Measurements from ENCODE around the gene CXCL9.
"Not testable (repeated sequence)": the region's sequence is repeated elsewhere in the genome, so short reads cannot be mapped to it uniquely, and the experiment has no call there.

The CXCL9 gene

GRCh38 chr4:75980576-75980975 lies 26.7 kb downstream of the CXCL9 start:
- no peak overlapping the region for H3K27ac ChIP-seq
- H3K9me3 ChIP-seq (ENCODE audit: severe bottlenecking): no peaks in the 10 kb centered on the region
- no peaks in the 10 kb centered on the region for H3K27me3 ChIP-seq (ENCODE audit: insufficient read depth, low read depth, severe bottlenecking)
- no peak for DNase-seq
- TF ChIP-seq CTCF (IDR thresholded peaks at IDR 0.05; ENCODE audit: low read depth, low read length): no peak
- no peak overlapping the region for H3K4me3 ChIP-seq (ENCODE audit: low read depth, low read length)
- peaks cover 45% of the 10 kb centered on the region for H3K36me3 ChIP-seq

GRCh38 chr4:75976177-75976576 lies 31.1 kb downstream of the CXCL9 start:
- peaks cover 57% of the 10 kb centered on the region for H3K36me3 ChIP-seq
- H3K4me3 ChIP-seq (ENCODE audit: low read depth, low read length): no peak overlapping the region
- H3K27ac ChIP-seq: no peak overlapping the region
- H3K9me3 ChIP-seq (ENCODE audit: severe bottlenecking): no peaks in the 10 kb centered on the region
- no peak for TF ChIP-seq CTCF (IDR thresholded peaks at IDR 0.05; ENCODE audit: low read depth, low read length)
- H3K27me3 ChIP-seq (ENCODE audit: insufficient read depth, low read depth, severe bottlenecking): no peaks in the 10 kb centered on the region
- no peak for DNase-seq

- no peak for DNase-seq
- no peak overlapping the region for H3K4me3 ChIP-seq (ENCODE audit: low read depth, low read length)
- no peaks in the 10 kb centered on the region for H3K27me3 ChIP-seq (ENCODE audit: insufficient read depth, low read depth, severe bottlenecking)
- no peak overlapping the region for H3K27ac ChIP-seq
- no peak for TF ChIP-seq CTCF (IDR thresholded peaks at IDR 0.05; ENCODE audit: low read depth, low read length)
- peaks cover 63% of the 10 kb centered on the region for H3K36me3 ChIP-seq
- H3K9me3 ChIP-seq (ENCODE audit: severe bottlenecking): no peaks in the 10 kb centered on the region
Observed at GRCh38 chr4:75973766-75974165, 33.5 kb downstream of the CXCL9 start.

GRCh38 chr4:75968084-75968483 lies 39.2 kb downstream of the CXCL9 start:
- no peak for TF ChIP-seq CTCF (IDR thresholded peaks at IDR 0.05; ENCODE audit: low read depth, low read length)

GRCh38 chr4:75963558-75963957 lies 43.8 kb downstream of the CXCL9 start:
- H3K4me3 ChIP-seq (ENCODE audit: low read depth, low read length): no peak overlapping the region
- H3K36me3 ChIP-seq: peaks cover 81% of the 10 kb centered on the region
- DNase-seq: no peak
- no peak overlapping the region for H3K27ac ChIP-seq
- no peaks in the 10 kb centered on the region for H3K27me3 ChIP-seq (ENCODE audit: insufficient read depth, low read depth, severe bottlenecking)
- peaks cover 2% of the 10 kb centered on the region for H3K9me3 ChIP-seq (ENCODE audit: severe bottlenecking)
- TF ChIP-seq CTCF (IDR thresholded peaks at IDR 0.05; ENCODE audit: low read depth, low read length): no peak

More at GRCh38 chr4:75968084-75968483, 39.2 kb downstream of the CXCL9 start:
- Histone ChIP-seq H3K9me3 (ENCODE audit: severe bottlenecking) (peaks cover 2% of the 10 kb centered on the region), H3K27me3 (ENCODE audit: insufficient read depth, low read depth, severe bottlenecking) (no peaks in the 10 kb centered on the region), H3K36me3 (peaks cover 78% of the 10 kb centered on the region), H3K4me3 (ENCODE audit: low read depth, low read length) (no peak overlapping the region), H3K27ac (no peak overlapping the region)
- DNase-seq: no peak

- not testable (repeated sequence) for H3K27me3 ChIP-seq (ENCODE audit: insufficient read depth, low read depth, severe bottlenecking); H3K9me3 ChIP-seq (ENCODE audit: severe bottlenecking); DNase-seq; H3K27ac ChIP-seq; H3K4me3 ChIP-seq (ENCODE audit: low read depth, low read length)
- H3K36me3 ChIP-seq: peaks cover 82% of the 10 kb centered on the region
Observed at GRCh38 chr4:75962072-75962471, 45.2 kb downstream of the CXCL9 start.

GRCh38 chr4:75958546-75958945 lies 48.8 kb downstream of the CXCL9 start:
- not testable (repeated sequence) for H3K27me3 ChIP-seq (ENCODE audit: insufficient read depth, low read depth, severe bottlenecking); DNase-seq; H3K4me3 ChIP-seq (ENCODE audit: low read depth, low read length); H3K9me3 ChIP-seq (ENCODE audit: severe bottlenecking); H3K27ac ChIP-seq
- H3K36me3 ChIP-seq: peaks cover 82% of the 10 kb centered on the region

GRCh38 chr4:75954811-75955210 lies 52.5 kb downstream of the CXCL9 start:
- H3K27ac ChIP-seq, DNase-seq: not testable (repeated sequence)
- peaks cover 74% of the 10 kb centered on the region for H3K36me3 ChIP-seq

More at GRCh38 chr4:75954811-75955210, 52.5 kb downstream of the CXCL9 start:
- H3K27me3 ChIP-seq (ENCODE audit: insufficient read depth, low read depth, severe bottlenecking); H3K9me3 ChIP-seq (ENCODE audit: severe bottlenecking); H3K4me3 ChIP-seq (ENCODE audit: low read depth, low read length): not testable (repeated sequence)

All from WERI-Rb-1 (cell line).